Stimulated activated CD8-positive, alpha-beta memory T cell treated with anti-CD3 and anti-CD28 coated beads, Interleukin-7, amount 100 ng/mL, for 4 hours (primary cell): ENCODE results near the gene ZNF292.
"Not testable (repeated sequence)": the region's sequence is repeated elsewhere in the genome, so short reads cannot be mapped to it uniquely, and the experiment has no call there.

Experiments
- DNase-seq, 2 donors: peaks; one replicate each; pipeline ENCODE4 v3.0.0-alpha.2; 2020; ENCODE audit warnings: low read depth in 2 of 2

ZNF292 gene

GRCh38 chr6:87161299-87161698 is 5.9 kb downstream of the ZNF292 start:
- DNase-seq, result no peak

DNA sequence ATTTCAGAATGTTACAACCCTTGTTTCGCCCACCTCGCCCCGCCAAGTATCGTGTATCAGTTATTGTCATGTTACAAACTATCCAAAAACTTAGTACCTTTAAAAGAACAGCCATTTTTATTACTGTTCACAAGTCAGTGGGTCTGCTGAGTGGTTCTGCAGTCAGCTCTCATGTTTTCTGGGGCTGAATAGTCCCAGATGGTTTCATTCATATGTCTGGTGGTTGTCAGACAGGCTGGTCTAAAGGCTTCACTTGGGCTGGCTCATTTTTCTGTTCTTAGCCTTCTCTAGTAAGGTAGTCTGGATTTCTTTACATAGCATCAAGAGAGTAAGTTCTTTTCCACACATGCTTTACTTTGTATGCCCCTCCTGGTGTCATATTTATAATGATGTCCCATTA is 8.6 kb downstream of the ZNF292 start:
- no peak for DNase-seq

GRCh38 chr6:87164506-87164905 is 9.1 kb downstream of the ZNF292 start:
- no peak for DNase-seq

DNA sequence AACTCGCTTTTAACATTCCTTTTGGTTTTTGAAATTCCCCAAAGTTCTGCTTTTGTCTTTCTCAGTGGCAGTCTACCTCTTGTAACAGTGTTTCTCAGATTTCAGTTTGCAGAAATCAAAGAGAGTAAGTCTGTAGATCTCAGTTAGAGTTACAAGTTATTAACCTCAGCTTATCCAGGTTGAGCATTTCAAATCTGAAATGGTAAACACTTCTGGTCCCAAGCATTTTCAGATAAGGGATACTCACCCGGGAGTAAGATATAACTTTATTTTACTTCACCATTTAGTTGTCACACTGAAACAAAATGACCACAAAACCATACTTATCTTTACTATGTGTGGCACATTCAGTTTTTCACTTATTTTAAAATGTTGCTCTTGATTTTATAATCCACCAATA is 9.8 kb downstream of the ZNF292 start:
- DNase-seq, result no peak

DNA sequence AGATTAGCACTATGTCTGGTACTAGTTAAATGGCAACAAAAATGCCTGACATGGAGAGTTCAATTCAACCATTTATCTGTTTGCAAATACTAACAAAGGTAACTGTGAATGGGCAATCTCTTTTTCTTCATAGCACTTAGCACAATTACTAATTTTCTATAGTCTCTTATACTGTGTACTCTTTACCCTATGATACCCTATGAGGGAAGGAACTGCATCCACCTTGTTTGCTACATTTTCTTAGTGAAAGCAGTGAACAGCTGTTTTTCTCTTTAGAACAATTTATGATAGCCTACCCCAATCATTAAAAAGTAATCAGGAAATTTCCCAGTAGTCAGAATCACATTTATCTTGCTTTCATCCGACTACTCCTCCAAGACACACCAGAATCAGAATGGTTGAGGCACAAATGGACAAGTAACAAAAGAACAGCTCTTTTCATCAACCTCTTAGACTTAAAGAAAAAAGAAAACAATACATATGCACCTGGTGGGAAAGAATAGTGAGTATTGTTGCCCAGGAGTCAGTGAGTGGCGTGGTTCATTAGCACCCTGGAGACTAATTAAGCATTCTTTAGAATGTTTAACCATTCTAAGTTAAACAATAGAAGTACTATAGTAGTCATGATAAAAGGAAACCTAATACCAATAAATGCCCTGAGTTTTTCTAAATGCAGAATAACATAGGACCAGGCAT is 16.7 kb downstream of the ZNF292 start:
- no peak for DNase-seq

DNA sequence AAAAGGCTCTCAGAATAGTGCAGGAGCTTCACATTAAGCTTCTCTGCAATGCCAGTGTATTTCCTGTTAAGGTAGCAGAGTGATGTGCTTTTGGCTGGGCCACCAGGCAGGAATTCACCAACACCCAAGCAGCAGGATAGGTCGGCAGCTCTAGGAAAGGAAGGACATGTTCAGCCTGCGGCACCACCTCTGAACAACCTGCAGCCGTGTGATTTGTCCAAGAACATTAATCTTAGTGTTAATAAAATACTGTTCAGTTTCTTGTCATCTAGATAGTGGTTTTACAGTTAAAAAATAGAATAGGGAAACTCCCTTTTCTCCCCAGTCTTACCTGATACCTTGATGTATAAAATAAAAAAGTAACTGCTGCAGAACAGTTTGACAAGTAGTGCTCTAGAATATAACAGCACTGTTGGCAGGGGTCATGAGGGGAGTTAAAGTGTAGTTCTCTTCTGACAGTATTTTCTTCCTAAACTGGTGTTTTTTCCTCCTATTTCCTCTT is 18.8 kb downstream of the ZNF292 start:
- DNase-seq, result no peak

DNA sequence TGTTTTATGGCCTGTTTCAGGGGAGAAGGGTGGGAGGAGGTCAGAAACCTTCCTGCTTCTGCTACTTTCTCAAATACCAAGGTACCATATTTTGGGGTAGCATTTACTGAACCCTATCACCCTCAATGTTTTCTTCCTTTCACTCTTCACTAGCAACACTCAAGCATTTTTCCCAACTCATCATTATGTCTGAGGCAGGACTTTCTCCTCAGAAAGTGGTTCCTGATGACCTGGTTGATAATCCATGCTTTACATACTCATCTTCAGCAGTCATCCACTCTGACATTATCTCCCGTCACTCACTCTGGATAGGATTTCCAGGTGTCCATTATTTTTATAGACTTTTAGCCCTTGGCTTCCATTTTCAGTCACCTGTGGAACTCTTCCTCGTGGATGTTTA is 21.1 kb downstream of the ZNF292 start:
- no peak for DNase-seq

GRCh38 chr6:87180105-87180728 is 24.9 kb downstream of the ZNF292 start:
- no peak for DNase-seq

DNA sequence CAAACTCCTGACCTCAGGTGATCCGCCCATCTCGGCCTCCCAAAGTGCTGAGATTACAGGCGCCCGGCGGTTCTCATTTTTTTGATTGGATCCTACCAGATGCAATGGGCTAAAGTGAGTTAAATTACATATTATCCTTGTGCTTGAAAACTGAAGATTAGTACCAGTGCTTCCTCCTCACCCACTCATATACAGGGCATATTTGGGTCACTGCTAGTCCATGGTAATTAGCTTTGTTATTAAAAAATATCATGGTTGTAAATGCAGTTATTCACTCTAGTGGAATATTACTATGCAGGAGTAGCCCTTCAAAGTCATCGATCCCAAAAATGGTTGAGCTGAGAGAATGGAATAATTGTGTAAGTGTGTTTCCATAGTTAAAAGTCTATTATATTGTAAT is 26.5 kb downstream of the ZNF292 start:
- DNase-seq, result no peak

GRCh38 chr6:87182321-87182720 is 27.0 kb downstream of the ZNF292 start:
- DNase-seq, result no peak

DNA sequence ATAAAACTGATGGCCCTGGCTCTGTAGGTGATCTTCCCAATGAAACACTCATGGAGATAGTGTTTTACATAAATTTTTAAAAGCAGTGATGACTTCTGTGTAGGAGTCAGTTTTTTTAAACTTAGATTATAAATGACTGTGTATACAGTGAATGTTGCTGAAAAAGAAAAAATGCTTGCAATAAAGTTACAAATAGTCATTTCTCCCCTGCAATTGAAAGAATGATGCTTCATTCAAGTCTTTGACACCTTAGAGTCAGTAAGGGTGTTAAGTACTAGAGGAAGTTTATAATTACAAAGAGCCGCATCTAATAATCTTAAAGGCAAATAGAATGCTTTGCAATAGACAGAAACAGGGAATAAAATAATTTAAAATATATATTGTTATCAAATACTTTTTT is 27.6 kb downstream of the ZNF292 start:
- DNase-seq, result no peak

- DNase-seq, result no peak
Measured at GRCh38 chr6:87183687-87184086, 28.3 kb downstream of the ZNF292 start.

DNA sequence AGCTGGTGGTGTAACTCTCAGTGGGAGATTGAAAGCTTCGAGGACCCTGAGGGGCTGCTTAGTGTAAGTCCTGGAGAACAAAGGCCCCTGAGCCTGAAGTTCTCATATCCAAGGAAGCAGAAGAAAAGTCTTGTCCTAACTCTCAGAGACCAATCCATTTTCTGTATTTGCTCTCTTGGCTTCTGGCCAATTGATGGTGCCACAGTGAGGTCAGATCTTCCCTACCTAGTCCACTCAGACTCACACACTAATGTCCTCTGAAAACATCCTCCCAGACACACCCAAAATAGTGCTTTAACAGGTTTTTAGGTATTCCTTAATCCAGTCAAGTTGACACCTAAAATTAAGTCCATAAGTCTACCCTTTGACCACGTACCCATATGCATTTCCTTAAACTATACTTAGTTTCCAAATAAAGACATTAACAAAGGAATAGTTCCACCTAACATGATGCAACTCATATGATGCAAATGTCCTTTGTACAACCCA is 29.4 kb downstream of the ZNF292 start:
- no peak for DNase-seq

GRCh38 chr6:87196275-87196842 is 41.0 kb downstream of the ZNF292 start:
- no peak for DNase-seq

- DNase-seq, result no peak
Measured at GRCh38 chr6:87197547-87197946, 42.2 kb downstream of the ZNF292 start.

GRCh38 chr6:87198022-87198810 is 42.9 kb downstream of the ZNF292 start:
- not testable (repeated sequence) for DNase-seq

GRCh38 chr6:87199787-87200186 is 44.4 kb downstream of the ZNF292 start:
- no peak for DNase-seq

DNA sequence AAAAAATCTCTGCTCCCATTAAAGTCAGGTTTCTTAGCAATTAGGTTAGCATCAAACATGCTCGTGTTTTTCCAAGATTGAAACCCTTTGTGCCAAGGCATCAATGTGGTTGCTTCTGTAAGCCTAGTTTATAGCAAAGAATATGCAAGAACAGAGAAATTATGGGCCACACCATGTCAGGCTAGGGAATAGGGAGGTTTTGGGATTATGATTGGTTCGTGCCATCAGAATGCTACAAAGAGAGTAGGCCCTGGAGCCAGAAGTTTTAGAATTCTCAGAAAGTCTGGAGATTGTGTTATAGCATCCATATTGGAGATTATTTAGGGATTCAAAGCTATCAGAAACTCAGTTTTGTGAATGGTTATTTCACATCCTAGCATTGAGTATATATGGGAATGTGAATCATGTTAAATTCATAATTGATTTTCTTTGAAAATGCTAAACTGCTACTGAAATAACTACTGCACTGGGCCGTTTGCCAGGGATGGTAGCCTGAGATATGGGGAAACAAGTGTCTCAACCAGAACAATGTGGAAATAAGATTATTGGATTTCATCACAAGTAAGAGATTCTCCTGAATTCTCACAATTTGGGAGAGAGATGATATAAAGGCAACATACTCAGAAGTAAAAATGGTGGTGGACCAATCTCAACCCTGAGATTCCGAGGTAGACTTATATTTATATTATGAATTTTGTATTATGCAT is 45.3 kb downstream of the ZNF292 start:
- no peak for DNase-seq

DNA sequence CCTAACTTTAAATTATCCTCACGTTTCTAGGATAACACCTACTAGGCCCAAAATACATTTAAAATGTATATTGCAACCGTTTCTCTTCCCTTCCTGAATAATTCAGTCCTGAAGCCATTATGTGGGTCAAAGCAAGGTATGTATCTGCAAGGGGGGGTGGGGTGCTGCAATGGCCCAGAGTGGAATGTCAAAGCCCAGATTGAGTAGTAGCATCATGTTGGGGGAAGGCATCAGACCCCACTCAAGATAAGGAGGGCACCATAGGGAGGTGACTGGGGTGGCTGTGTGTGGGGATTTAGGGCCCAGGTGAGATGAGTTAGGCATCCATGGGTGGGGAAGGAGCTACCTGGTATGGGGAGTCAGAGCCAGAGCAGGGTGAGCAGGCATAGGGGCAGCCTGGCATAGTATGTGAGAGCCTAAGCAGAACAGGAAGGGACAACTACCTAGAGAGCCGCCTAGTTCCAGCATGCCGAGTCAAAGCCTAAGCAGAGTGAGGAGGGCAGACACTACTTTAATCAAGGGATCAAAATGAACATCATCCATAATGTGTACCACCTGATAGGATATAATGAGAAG is 48.2 kb downstream of the ZNF292 start:
- DNase-seq, result no peak

- DNase-seq, result no peak
Measured at GRCh38 chr6:87209812-87210211, 54.4 kb downstream of the ZNF292 start.

DNA sequence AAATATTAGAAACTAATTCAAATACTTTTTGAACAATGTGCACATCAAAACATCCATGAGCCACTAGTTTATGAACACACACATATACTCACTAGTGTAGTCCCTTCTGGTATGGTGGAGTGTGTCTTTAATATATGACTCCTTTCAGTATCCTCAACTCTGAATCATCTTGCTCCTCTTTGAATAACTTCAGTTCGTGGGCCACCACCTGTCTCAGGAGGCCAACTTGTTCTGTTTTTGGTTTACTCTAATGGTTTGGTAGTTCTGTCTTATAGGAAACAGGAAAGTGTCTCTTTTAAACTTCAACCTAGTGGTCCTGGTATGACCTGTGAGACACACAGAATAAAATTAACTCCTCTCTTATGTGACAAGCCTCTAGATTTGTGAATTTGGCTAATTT is 55.6 kb downstream of the ZNF292 start:
- DNase-seq, result no peak
